ENCODE data around the gene ABCD4. TPM values are rescaled to one million over a fixed set of nuclear protein-coding genes. Genes with fewer than 3 reads are reported as not detected.
A peak's percentile ranks its signal among the peaks of the same experiment; 100 is the strongest.

The ABCD4 gene
- total RNA-seq, 1 donor from 2014 or later = 113 TPM

GRCh38 chr14:74326369-74327152 is 23.8 kb upstream of the ABCD4 start:
- TF ChIP-seq CTCF (IDR thresholded peaks at IDR 0.05; ENCODE audit: unreplicated experiment) = no peak
- peak overlapping the region; percentile 72 for H3K27ac Mint-ChIP-seq
- H3K36me3 Mint-ChIP-seq = no peaks in the 10 kb centered on the region
- H3K27me3 Mint-ChIP-seq (ENCODE audit: low read depth) = no peaks in the 10 kb centered on the region
- peaks cover 30% of the 10 kb centered on the region for H3K4me1 Mint-ChIP-seq
- H3K4me3 Mint-ChIP-seq = peak overlapping the region; percentile 1
- peak; percentile 66 to 86 for DNase-seq (ENCODE audit: low spot score in 2 of 2, unreplicated experiment in 2 of 2)
- no peaks in the 10 kb centered on the region for H3K9me3 Mint-ChIP-seq

GRCh38 chr14:74325446-74325845 is 22.7 kb upstream of the ABCD4 start:
- no peaks in the 10 kb centered on the region for H3K36me3 Mint-ChIP-seq
- no peaks in the 10 kb centered on the region for H3K9me3 Mint-ChIP-seq
- H3K4me3 Mint-ChIP-seq = no peak overlapping the region
- H3K27me3 Mint-ChIP-seq (ENCODE audit: low read depth) = no peaks in the 10 kb centered on the region
- H3K4me1 Mint-ChIP-seq = peaks cover 30% of the 10 kb centered on the region
- no peak for TF ChIP-seq CTCF (IDR thresholded peaks at IDR 0.05; ENCODE audit: unreplicated experiment)
- DNase-seq (ENCODE audit: low spot score in 2 of 2, unreplicated experiment in 2 of 2) = no peak
- peak overlapping the region; percentile 93 for H3K27ac Mint-ChIP-seq

DNA sequence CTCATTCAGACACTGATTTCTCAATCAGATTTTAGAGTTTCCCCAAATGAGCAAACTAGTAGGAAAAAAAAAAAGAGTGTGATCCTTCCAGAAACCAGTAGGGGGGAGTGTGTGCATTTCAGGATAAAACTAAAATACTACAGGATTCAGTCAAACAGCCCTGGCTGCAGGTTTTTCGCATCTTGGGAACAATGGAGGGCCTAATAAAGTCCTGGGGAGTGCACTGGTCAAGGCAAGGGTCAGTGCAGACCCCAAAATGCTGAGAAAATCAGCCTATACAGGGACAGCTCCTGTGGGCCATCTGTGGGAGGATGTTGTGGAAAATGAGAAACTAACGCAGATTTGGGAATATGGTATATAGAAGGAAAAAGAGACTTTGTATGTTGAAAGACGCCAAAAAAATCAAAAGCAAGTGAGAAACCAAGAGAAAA is 22.2 kb upstream of the ABCD4 start:
- no peaks in the 10 kb centered on the region for H3K27me3 Mint-ChIP-seq (ENCODE audit: low read depth)
- no peak for DNase-seq (ENCODE audit: low spot score in 2 of 2, unreplicated experiment in 2 of 2)

GRCh38 chr14:74314576-74314975 is 11.8 kb upstream of the ABCD4 start:
- Mint-ChIP-seq H3K9me3 (no peaks in the 10 kb centered on the region), H3K4me1 (peaks cover 6% of the 10 kb centered on the region), H3K27ac (no peak overlapping the region), H3K4me3 (no peak overlapping the region), H3K27me3 (ENCODE audit: low read depth) (peaks cover 3% of the 10 kb centered on the region), H3K36me3 (no peaks in the 10 kb centered on the region)
- no peak for TF ChIP-seq CTCF (IDR thresholded peaks at IDR 0.05; ENCODE audit: unreplicated experiment)
- DNase-seq (ENCODE audit: low spot score in 2 of 2, unreplicated experiment in 2 of 2) = no peak

More for the DNA sequence above, 22.2 kb upstream of the ABCD4 start:
- H3K36me3 Mint-ChIP-seq = no peaks in the 10 kb centered on the region
- no peak overlapping the region for H3K4me3 Mint-ChIP-seq
- peak overlapping the region; percentile 93 for H3K27ac Mint-ChIP-seq
- TF ChIP-seq CTCF (IDR thresholded peaks at IDR 0.05; ENCODE audit: unreplicated experiment) = peak; percentile 83
- peaks cover 30% of the 10 kb centered on the region for H3K4me1 Mint-ChIP-seq
- no peaks in the 10 kb centered on the region for H3K9me3 Mint-ChIP-seq

- no peak for DNase-seq (ENCODE audit: low spot score in 2 of 2, unreplicated experiment in 2 of 2)
- no peaks in the 10 kb centered on the region for H3K9me3 Mint-ChIP-seq
- H3K4me1 Mint-ChIP-seq = peaks cover 6% of the 10 kb centered on the region
- H3K36me3 Mint-ChIP-seq = no peaks in the 10 kb centered on the region
- no peak overlapping the region for H3K4me3 Mint-ChIP-seq
- H3K27ac Mint-ChIP-seq = no peak overlapping the region
- no peak for TF ChIP-seq CTCF (IDR thresholded peaks at IDR 0.05; ENCODE audit: unreplicated experiment)
- peaks cover 3% of the 10 kb centered on the region for H3K27me3 Mint-ChIP-seq (ENCODE audit: low read depth)
These were observed 10.9 kb upstream of the ABCD4 start for GRCh38 chr14:74313601-74314000.

All from mesothelial cell of epicardium (in vitro differentiated cells).